Muscle layer of colon (tissue), 2 donors: ENCODE data around the gene EIF4G3.

Experiments
- H3K27ac ChIP-seq: one replicate; pipeline ENCODE4 v1.7.0; 2013; ENCODE audit warnings: low read depth, mild to moderate bottlenecking, low read length, moderate library complexity
- H3K27me3 ChIP-seq, 2 donors: one replicate each; pipeline ENCODE4 v1.7.0; 2013; ENCODE audit warnings: low read length in 2 of 2, mild to moderate bottlenecking in 2 of 2; ENCODE audit not compliant: insufficient read depth in 2 of 2, control insufficient read depth in 1 of 2
- H3K36me3 ChIP-seq: one replicate; pipeline ENCODE4 v1.7.0; 2013; ENCODE audit warnings: mild to moderate bottlenecking, low read length; ENCODE audit not compliant: insufficient read depth
- H3K4me1 ChIP-seq: one replicate; pipeline ENCODE4 v1.7.0; 2013; ENCODE audit warnings: mild to moderate bottlenecking, low read length; ENCODE audit not compliant: insufficient read depth
- H3K4me3 ChIP-seq, 2 donors: one replicate each; pipeline ENCODE4 v1.7.0; 2013; ENCODE audit warnings: low read length in 2 of 2, low read depth in 1 of 2, mild to moderate bottlenecking in 1 of 2, moderate library complexity in 1 of 2
- H3K9ac ChIP-seq: one replicate; pipeline ENCODE4 v1.7.0; 2013; ENCODE audit warnings: low read length
- H3K9me3 ChIP-seq: one replicate; pipeline ENCODE4 v1.7.0; 2013; ENCODE audit warnings: mild to moderate bottlenecking, low read length
- donor health status: abdominal sarcoma.
- donor health status: Adenocarcinoma of cecum.

The EIF4G3 gene

GRCh38 chr1:20980051-20980450, 196.6 kb downstream of the EIF4G3 start:
- Histone ChIP-seq H3K9ac (no peak overlapping the region), H3K9me3 (no peaks in the 10 kb centered on the region), H3K4me1 (no peaks in the 10 kb centered on the region), H3K27me3 (no peaks in the 10 kb centered on the region), H3K4me3 (no peak overlapping the region), H3K36me3 (no peaks in the 10 kb centered on the region), H3K27ac (no peak overlapping the region)

GRCh38 chr1:20978413-20978812, 198.3 kb downstream of the EIF4G3 start:
- H3K36me3 ChIP-seq: no peaks in the 10 kb centered on the region
- no peak overlapping the region for H3K27ac ChIP-seq
- no peak overlapping the region for H3K9ac ChIP-seq
- no peaks in the 10 kb centered on the region for H3K9me3 ChIP-seq
- H3K4me3 ChIP-seq: no peak overlapping the region
- H3K4me1 ChIP-seq: no peaks in the 10 kb centered on the region
- H3K27me3 ChIP-seq: no peaks in the 10 kb centered on the region

GRCh38 chr1:20975668-20976067, 201.0 kb downstream of the EIF4G3 start:
- H3K4me1 ChIP-seq: no peaks in the 10 kb centered on the region
- no peaks in the 10 kb centered on the region for H3K27me3 ChIP-seq
- no peaks in the 10 kb centered on the region for H3K36me3 ChIP-seq
- no peak overlapping the region for H3K27ac ChIP-seq
- H3K4me3 ChIP-seq: no peak overlapping the region
- H3K9me3 ChIP-seq: no peaks in the 10 kb centered on the region
- no peak overlapping the region for H3K9ac ChIP-seq

- Histone ChIP-seq H3K9ac (no peak overlapping the region), H3K27ac (no peak overlapping the region), H3K4me1 (no peaks in the 10 kb centered on the region), H3K4me3 (no peak overlapping the region), H3K9me3 (no peaks in the 10 kb centered on the region), H3K36me3 (no peaks in the 10 kb centered on the region), H3K27me3 (no peaks in the 10 kb centered on the region)
Measured at GRCh38 chr1:20974951-20975350, 201.7 kb downstream of the EIF4G3 start.

GRCh38 chr1:20974069-20974468, 202.6 kb downstream of the EIF4G3 start:
- no peak overlapping the region for H3K27ac ChIP-seq
- H3K9ac ChIP-seq: no peak overlapping the region
- no peaks in the 10 kb centered on the region for H3K9me3 ChIP-seq
- H3K36me3 ChIP-seq: no peaks in the 10 kb centered on the region
- H3K27me3 ChIP-seq: no peaks in the 10 kb centered on the region
- no peak overlapping the region for H3K4me3 ChIP-seq
- no peaks in the 10 kb centered on the region for H3K4me1 ChIP-seq

- Histone ChIP-seq H3K4me1 (no peaks in the 10 kb centered on the region), H3K9me3 (no peaks in the 10 kb centered on the region), H3K27me3 (no peaks in the 10 kb centered on the region), H3K9ac (no peak overlapping the region), H3K36me3 (no peaks in the 10 kb centered on the region), H3K4me3 (no peak overlapping the region), H3K27ac (no peak overlapping the region)
Measured at GRCh38 chr1:20972855-20973254, 203.8 kb downstream of the EIF4G3 start.

GRCh38 chr1:20964540-20965484, 211.9 kb downstream of the EIF4G3 start:
- no peaks in the 10 kb centered on the region for H3K4me1 ChIP-seq
- H3K9me3 ChIP-seq: no peaks in the 10 kb centered on the region
- H3K9ac ChIP-seq: no peak overlapping the region
- no peak overlapping the region for H3K4me3 ChIP-seq
- no peaks in the 10 kb centered on the region for H3K36me3 ChIP-seq
- no peak overlapping the region for H3K27ac ChIP-seq
- H3K27me3 ChIP-seq: no peaks in the 10 kb centered on the region

GRCh38 chr1:20962576-20963258, 214.0 kb downstream of the EIF4G3 start:
- no peak overlapping the region for H3K27ac ChIP-seq
- H3K27me3 ChIP-seq: no peaks in the 10 kb centered on the region
- H3K9me3 ChIP-seq: no peaks in the 10 kb centered on the region
- H3K36me3 ChIP-seq: no peaks in the 10 kb centered on the region
- no peak overlapping the region for H3K4me3 ChIP-seq
- no peak overlapping the region for H3K9ac ChIP-seq
- H3K4me1 ChIP-seq: no peaks in the 10 kb centered on the region

- Histone ChIP-seq H3K36me3 (no peaks in the 10 kb centered on the region), H3K27ac (no peak overlapping the region), H3K4me1 (no peaks in the 10 kb centered on the region), H3K9me3 (no peaks in the 10 kb centered on the region), H3K27me3 (no peaks in the 10 kb centered on the region), H3K4me3 (no peak overlapping the region), H3K9ac (no peak overlapping the region)
Measured at GRCh38 chr1:20958430-20958829, 218.3 kb downstream of the EIF4G3 start.

GRCh38 chr1:20956272-20956671, 220.4 kb downstream of the EIF4G3 start:
- no peak overlapping the region for H3K4me3 ChIP-seq
- no peaks in the 10 kb centered on the region for H3K4me1 ChIP-seq
- H3K9me3 ChIP-seq: no peaks in the 10 kb centered on the region
- no peak overlapping the region for H3K9ac ChIP-seq
- H3K27me3 ChIP-seq: no peaks in the 10 kb centered on the region
- H3K36me3 ChIP-seq: no peaks in the 10 kb centered on the region
- H3K27ac ChIP-seq: no peak overlapping the region

GRCh38 chr1:20950679-20951078, 226.0 kb downstream of the EIF4G3 start:
- Histone ChIP-seq H3K9me3 (no peaks in the 10 kb centered on the region), H3K9ac (no peak overlapping the region), H3K27ac (no peak overlapping the region), H3K4me3 (no peak overlapping the region), H3K36me3 (no peaks in the 10 kb centered on the region), H3K4me1 (no peaks in the 10 kb centered on the region), H3K27me3 (no peaks in the 10 kb centered on the region)
